Transverse colon (tissue), 4 donors: ENCODE results near the gene PLIN5. TPM values are rescaled to one million over a fixed set of nuclear protein-coding genes. Genes with fewer than 3 reads are reported as not detected.

Experiments
- DNase-seq: peaks from one replicate; pipeline ENCODE4 v3.0.0-alpha.2; 2019
- H3K27ac ChIP-seq, 4 donors: fragments of 200-600 bp; sonication (generic); 2 replicates each; pipeline ENCODE4 v1.5.1; 2016 to 2018; ENCODE audit warnings: inconsistent platforms in 4 of 4
- H3K27me3 ChIP-seq: fragments of 200-600 bp; sonication (generic); 2 replicates; pipeline ENCODE4 v1.5.1; 2017; ENCODE audit warnings: inconsistent platforms
- H3K36me3 ChIP-seq, 4 donors: fragments of 200-600 bp; sonication (generic); 2 replicates each; pipeline ENCODE4 v1.5.1; 2017 to 2019; ENCODE audit warnings: inconsistent platforms in 4 of 4
- H3K4me1 ChIP-seq, 4 donors: fragments of 200-600 bp; sonication (generic); 2 replicates each; pipeline ENCODE4 v1.5.1; 2017 to 2020; ENCODE audit warnings: inconsistent platforms in 4 of 4
- H3K4me3 ChIP-seq, 4 donors: fragments of 200-600 bp; sonication (generic); 1 replicate in 1 of 4; 2 replicates in 3 of 4; pipeline versions ENCODE4 v1.5.1 to v1.6.1; 2017 to 2019; ENCODE audit warnings: inconsistent platforms in 4 of 4
- H3K9me3 ChIP-seq, 2 donors: fragments of 200-600 bp; sonication (generic); 2 replicates each; pipeline ENCODE4 v1.5.1; 2017 to 2019; ENCODE audit warnings: inconsistent platforms in 2 of 2
- CTCF ChIP-seq, 5 experiments: fragments of 200-600 bp in 3 of 5; fragments of 450-650 bp in 2 of 5; sonication (generic) in 3 of 5; IDR thresholded peaks; 1 replicate in 2 of 5; 2 replicates in 3 of 5; pipeline ENCODE4 v1.5.1; 2016 to 2017; ENCODE audit warnings: antibody characterized with exemption in 5 of 5, inconsistent platforms in 3 of 5, mild to moderate bottlenecking in 2 of 5, moderate library complexity in 1 of 5
- EP300 ChIP-seq: sonication (generic); formaldehyde crosslinking; IDR thresholded peaks from one replicate; pipeline ENCODE4 v1.6.1; 2017; ENCODE audit warnings: antibody characterized with exemption, low read depth
- POLR2A ChIP-seq: fragments of 450-650 bp; IDR thresholded peaks from one replicate; pipeline ENCODE4 v1.6.1; 2016; ENCODE audit warnings: antibody characterized with exemption, mild to moderate bottlenecking, moderate library complexity
- POLR2AphosphoS5 ChIP-seq, 3 donors: sonication (generic); formaldehyde crosslinking; IDR thresholded peaks; one replicate each; pipeline ENCODE4 v1.6.1; 2016; ENCODE audit warnings: antibody characterized with exemption in 3 of 3
- WGBS, 2 donors: methylation state at CpG; one replicate each; pipeline ENCODE4 v1.1.5; 2018; ENCODE audit warnings: low coverage in 1 of 2; 5-methylcytosine and 5-hydroxymethylcytosine counted together
- in situ Hi-C, 4 donors: fragments of 200-750 bp; cut with MboI; loops; one replicate each; pipeline versions ENCODE4 v1.15.0 to v1.15.1; 2017; ENCODE audit warnings: low sequenced_read_pairs in 3 of 4, low pct_ligation_motif_present in 1 of 4, low pct_unique_long_range_greater_than_20kb in 1 of 4
- intact Hi-C: fragments of 100-400 bp; cut with DNase I; formaldehyde crosslinking; loops from one replicate; pipeline ENCODE4 v1.15.1; 2023; ENCODE audit warnings: low total_unique reads
- total RNA-seq, 4 donors: library from RNA; depleted of rRNA; stranded (reverse); fragments of >200 nt; gene quantifications; one replicate each; pipeline ENCODE4 v1.1.0, GENCODE V29; 2016

PLIN5 gene
- total RNA-seq, 4 donors from 2014 or later, result 2.7 to 6.7 (median 6.0) TPM; not detected in 1

- WGBS, 2 donors, result 95% methylated on average over 23 of the region's 23 CpGs; no CpG with 5 or more reads in 1 of the 2 donors
- Histone ChIP-seq H3K9me3 (no peaks in the 10 kb centered on the region), H3K4me3 (no peak overlapping the region), H3K27ac (no peak overlapping the region), H3K4me1 (no peaks in the 10 kb centered on the region), H3K27me3 (no peaks in the 10 kb centered on the region), H3K36me3 (peaks cover 0 to 23% (median 0%) of the 10 kb centered on the region in 4 donors)
- no peak for DNase-seq
- TF ChIP-seq POLR2A, result no peak
- TF ChIP-seq CTCF (IDR thresholded peaks at IDR 0.05), result no peak
- no peak for TF ChIP-seq POLR2AphosphoS5 (IDR thresholded peaks at IDR 0.05)
- TF ChIP-seq EP300, result no peak
- intact Hi-C loops (no loop called here), in situ Hi-C loops (no loop called here)
Measured at GRCh38 chr19:4499318-4499717, 35.7 kb downstream of the PLIN5 start.

GRCh38 chr19:4498694-4499093, 36.3 kb downstream of the PLIN5 start:
- no peak for DNase-seq
- WGBS, 2 donors, result 93% methylated on average over 12 of the region's 12 CpGs; no CpG with 5 or more reads in 1 of the 2 donors
- H3K36me3 ChIP-seq, result peaks cover 0 to 29% (median 3%) of the 10 kb centered on the region in 4 donors

GRCh38 chr19:4497770-4498389, 37.1 kb downstream of the PLIN5 start:
- Histone ChIP-seq H3K36me3 (peaks cover 0 to 34% (median 5%) of the 10 kb centered on the region in 4 donors), H3K4me3 (no peak overlapping the region), H3K27ac (no peak overlapping the region), H3K27me3 (no peaks in the 10 kb centered on the region), H3K4me1 (no peaks in the 10 kb centered on the region), H3K9me3 (no peaks in the 10 kb centered on the region)
- WGBS, 2 donors, result 92% methylated on average over 25 of the region's 25 CpGs; no CpG with 5 or more reads in 1 of the 2 donors
- in situ Hi-C loops (no loop called here), intact Hi-C loops (no loop called here)
- no peak for TF ChIP-seq POLR2AphosphoS5 (IDR thresholded peaks at IDR 0.05)
- no peak for TF ChIP-seq POLR2A
- no peak for TF ChIP-seq CTCF (IDR thresholded peaks at IDR 0.05)
- no peak for TF ChIP-seq EP300
- DNase-seq, result no peak

More at GRCh38 chr19:4498694-4499093, 36.3 kb downstream of the PLIN5 start:
- Histone ChIP-seq H3K9me3 (no peaks in the 10 kb centered on the region), H3K27me3 (no peaks in the 10 kb centered on the region), H3K27ac (no peak overlapping the region), H3K4me1 (no peaks in the 10 kb centered on the region), H3K4me3 (no peak overlapping the region)
- intact Hi-C loops (no loop called here), in situ Hi-C loops (no loop called here)
- TF ChIP-seq POLR2AphosphoS5 (IDR thresholded peaks at IDR 0.05), result no peak
- no peak for TF ChIP-seq EP300
- TF ChIP-seq CTCF (IDR thresholded peaks at IDR 0.05), result no peak
- no peak for TF ChIP-seq POLR2A

- 94% methylated on average over 17 of the region's 18 CpGs; no CpG with 5 or more reads in 1 of the 2 donors for WGBS, 2 donors
- intact Hi-C loops (no loop called here), in situ Hi-C loops (no loop called here)
- Histone ChIP-seq H3K4me3 (no peak overlapping the region), H3K36me3 (peaks cover 0 to 40% (median 8%) of the 10 kb centered on the region in 4 donors), H3K4me1 (no peaks in the 10 kb centered on the region), H3K27me3 (no peaks in the 10 kb centered on the region), H3K27ac (no peak overlapping the region), H3K9me3 (no peaks in the 10 kb centered on the region)
- no peak for DNase-seq
- TF ChIP-seq POLR2AphosphoS5 (IDR thresholded peaks at IDR 0.05), result no peak
- TF ChIP-seq POLR2A, result no peak
- TF ChIP-seq EP300, result no peak
Measured at GRCh38 chr19:4496304-4496703, 38.7 kb downstream of the PLIN5 start.
